ENCODE results near the gene AMH. TPM values are rescaled to one million over a fixed set of nuclear protein-coding genes. Genes with fewer than 3 reads are reported as not detected.

AMH gene
- total and polyA plus RNA-seq, 2 donors (not counting 1 experiment from before 2014, with no cell fraction given) = 0.03 to 0.33 TPM

DNA sequence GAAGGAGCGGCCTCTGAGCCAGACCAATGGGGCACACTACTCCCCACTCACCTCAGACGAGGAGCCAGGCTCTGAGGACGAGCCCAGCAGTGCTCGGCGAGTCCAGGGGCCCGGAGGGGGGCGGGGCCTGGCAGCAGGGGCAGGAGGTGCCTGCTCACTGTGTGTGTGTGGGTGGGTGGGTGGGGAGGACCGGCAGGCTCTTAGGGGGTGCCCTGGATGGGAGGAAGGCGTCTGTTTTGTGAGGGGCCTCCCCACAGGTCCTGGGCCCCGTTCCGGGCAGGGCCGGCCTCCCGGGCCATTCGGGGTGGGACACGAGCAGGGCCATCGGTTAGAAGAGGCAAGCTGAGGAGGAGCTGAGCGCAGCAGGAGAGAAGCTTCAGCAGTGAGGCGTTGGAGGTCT, 25.7 kb upstream of the AMH start:
- TF ChIP-seq EZH2 (IDR thresholded peaks at IDR 0.05; ENCODE audit: low read length, missing control alignments) = no peak
- TF ChIP-seq, protein P1, sequence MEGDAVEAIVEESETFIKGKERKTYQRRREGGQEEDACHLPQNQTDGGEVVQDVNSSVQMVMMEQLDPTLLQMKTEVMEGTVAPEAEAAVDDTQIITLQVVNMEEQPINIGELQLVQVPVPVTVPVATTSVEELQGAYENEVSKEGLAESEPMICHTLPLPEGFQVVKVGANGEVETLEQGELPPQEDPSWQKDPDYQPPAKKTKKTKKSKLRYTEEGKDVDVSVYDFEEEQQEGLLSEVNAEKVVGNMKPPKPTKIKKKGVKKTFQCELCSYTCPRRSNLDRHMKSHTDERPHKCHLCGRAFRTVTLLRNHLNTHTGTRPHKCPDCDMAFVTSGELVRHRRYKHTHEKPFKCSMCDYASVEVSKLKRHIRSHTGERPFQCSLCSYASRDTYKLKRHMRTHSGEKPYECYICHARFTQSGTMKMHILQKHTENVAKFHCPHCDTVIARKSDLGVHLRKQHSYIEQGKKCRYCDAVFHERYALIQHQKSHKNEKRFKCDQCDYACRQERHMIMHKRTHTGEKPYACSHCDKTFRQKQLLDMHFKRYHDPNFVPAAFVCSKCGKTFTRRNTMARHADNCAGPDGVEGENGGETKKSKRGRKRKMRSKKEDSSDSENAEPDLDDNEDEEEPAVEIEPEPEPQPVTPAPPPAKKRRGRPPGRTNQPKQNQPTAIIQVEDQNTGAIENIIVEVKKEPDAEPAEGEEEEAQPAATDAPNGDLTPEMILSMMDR (conservative IDR thresholded peaks at IDR 0.05 in 1 of 2, IDR thresholded peaks at IDR 0.05 in 1 of 2; ENCODE audit: low read depth in 1 of 2, low read length in 2 of 2) = no peak
- no peak overlapping the region for H3K9ac ChIP-seq (ENCODE audit: insufficient read depth, low read length)
- H3K79me2 ChIP-seq (ENCODE audit: control insufficient read depth, insufficient read depth, low read length) = peaks cover 4% of the 10 kb centered on the region
- H3K4me3 ChIP-seq (replicated peaks in 1 of 4; ENCODE audit: control extremely low read depth in 1 of 4, insufficient read depth in 1 of 4, low read depth in 3 of 4, low read length in 4 of 4) = no peak overlapping the region
- no peaks in the 10 kb centered on the region for H3K27me3 ChIP-seq (ENCODE audit: control insufficient read depth, insufficient read depth, low read length)
- no peaks in the 10 kb centered on the region for H3K4me1 ChIP-seq (ENCODE audit: control insufficient read depth, extremely low read depth, insufficient read depth, low read length)
- peaks cover 37% of the 10 kb centered on the region for H3K36me3 ChIP-seq (ENCODE audit: control insufficient read depth, insufficient read depth, low read length)
- no peak overlapping the region for H3K4me2 ChIP-seq (ENCODE audit: extremely low read depth, insufficient read depth, low read length)
- no peaks in the 10 kb centered on the region for H4K20me1 ChIP-seq (ENCODE audit: control insufficient read depth, extremely low read depth, insufficient read depth, low read length)
- no peak for DNase-seq (ENCODE audit: low read depth in 2 of 2)
- H2AFZ ChIP-seq (ENCODE audit: low read length) = no peak overlapping the region
- H3K9me3 ChIP-seq (ENCODE audit: control insufficient read depth, insufficient read depth, low read depth, low read length) = no peaks in the 10 kb centered on the region
- H3K27ac ChIP-seq (ENCODE audit: insufficient read depth, low read length) = no peak overlapping the region

DNA sequence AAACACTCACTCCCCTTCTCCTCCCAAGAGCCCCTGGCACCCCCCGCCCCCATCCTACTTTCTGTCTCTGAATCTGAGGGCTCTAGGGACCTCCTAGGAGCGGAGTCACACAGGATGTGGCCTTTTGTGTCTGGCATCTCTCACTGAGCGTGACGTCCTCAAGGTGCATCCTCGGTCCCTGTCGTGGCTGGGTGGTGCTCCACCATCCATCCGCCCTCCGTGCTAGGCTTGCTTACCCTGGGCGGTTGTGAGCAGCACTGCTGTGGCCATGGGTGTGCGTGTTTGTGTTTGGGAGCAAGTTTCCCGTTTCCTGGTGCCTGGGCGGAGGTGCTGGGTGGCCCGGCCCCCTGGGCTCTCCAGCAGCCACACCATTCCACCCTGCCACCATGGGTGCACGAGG, 25.2 kb upstream of the AMH start:
- Histone ChIP-seq H4K20me1 (ENCODE audit: control insufficient read depth, extremely low read depth, insufficient read depth, low read length) (no peaks in the 10 kb centered on the region), H3K4me3 (replicated peaks in 1 of 4; ENCODE audit: control extremely low read depth in 1 of 4, insufficient read depth in 1 of 4, low read depth in 3 of 4, low read length in 4 of 4) (no peak overlapping the region), H3K27ac (ENCODE audit: insufficient read depth, low read length) (no peak overlapping the region), H3K27me3 (ENCODE audit: control insufficient read depth, insufficient read depth, low read length) (no peaks in the 10 kb centered on the region), H3K4me1 (ENCODE audit: control insufficient read depth, extremely low read depth, insufficient read depth, low read length) (no peaks in the 10 kb centered on the region), H3K79me2 (ENCODE audit: control insufficient read depth, insufficient read depth, low read length) (peaks cover 4% of the 10 kb centered on the region), H2AFZ (ENCODE audit: low read length) (no peak overlapping the region), H3K9me3 (ENCODE audit: control insufficient read depth, insufficient read depth, low read depth, low read length) (no peaks in the 10 kb centered on the region), H3K9ac (ENCODE audit: insufficient read depth, low read length) (no peak overlapping the region), H3K4me2 (ENCODE audit: extremely low read depth, insufficient read depth, low read length) (no peak overlapping the region), H3K36me3 (ENCODE audit: control insufficient read depth, insufficient read depth, low read length) (peaks cover 43% of the 10 kb centered on the region)
- TF ChIP-seq, protein P1 (conservative IDR thresholded peaks at IDR 0.05 in 1 of 2, IDR thresholded peaks at IDR 0.05 in 1 of 2; ENCODE audit: low read depth in 1 of 2, low read length in 2 of 2) = no peak
- TF ChIP-seq EZH2 (IDR thresholded peaks at IDR 0.05; ENCODE audit: low read length, missing control alignments) = no peak
- no peak for DNase-seq (ENCODE audit: low read depth in 2 of 2)

DNA sequence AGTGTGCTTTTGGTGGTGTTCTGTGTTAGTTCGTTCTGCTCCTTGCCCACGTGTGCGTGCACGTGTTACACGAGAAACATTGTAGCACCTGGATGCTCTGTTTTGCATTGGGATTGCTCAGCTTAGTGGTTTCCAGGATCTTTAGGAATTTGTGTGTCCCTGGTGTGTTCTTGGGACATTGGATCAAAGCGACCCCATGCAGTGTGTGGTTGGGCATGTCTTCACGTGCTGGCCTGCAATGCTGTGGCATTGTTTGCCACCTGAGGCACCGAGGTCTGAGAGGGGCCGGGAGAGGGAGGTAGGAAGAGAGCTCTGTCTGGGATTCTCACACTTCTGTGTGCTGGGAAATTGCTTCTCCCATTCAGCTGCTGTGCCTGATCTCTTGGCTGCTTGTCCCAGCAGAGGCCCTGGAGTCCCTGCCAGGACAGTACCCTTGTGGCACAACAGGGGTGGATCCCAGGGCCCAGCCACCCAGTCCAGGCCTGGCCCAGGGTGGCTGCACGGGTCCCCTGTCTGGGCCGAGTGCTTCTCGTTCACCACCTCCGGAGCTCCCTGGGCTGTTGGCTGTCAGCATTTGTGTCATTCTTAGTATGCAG, 24.3 kb upstream of the AMH start:
- Histone ChIP-seq H3K27ac (ENCODE audit: insufficient read depth, low read length) (no peak overlapping the region), H3K36me3 (ENCODE audit: control insufficient read depth, insufficient read depth, low read length) (peaks cover 47% of the 10 kb centered on the region), H3K27me3 (ENCODE audit: control insufficient read depth, insufficient read depth, low read length) (no peaks in the 10 kb centered on the region), H3K4me3 (replicated peaks in 1 of 4; ENCODE audit: control extremely low read depth in 1 of 4, insufficient read depth in 1 of 4, low read depth in 3 of 4, low read length in 4 of 4) (no peak overlapping the region), H4K20me1 (ENCODE audit: control insufficient read depth, extremely low read depth, insufficient read depth, low read length) (no peaks in the 10 kb centered on the region), H3K9me3 (ENCODE audit: control insufficient read depth, insufficient read depth, low read depth, low read length) (no peaks in the 10 kb centered on the region), H3K4me1 (ENCODE audit: control insufficient read depth, extremely low read depth, insufficient read depth, low read length) (no peaks in the 10 kb centered on the region), H3K4me2 (ENCODE audit: extremely low read depth, insufficient read depth, low read length) (no peak overlapping the region), H2AFZ (ENCODE audit: low read length) (no peak overlapping the region), H3K79me2 (ENCODE audit: control insufficient read depth, insufficient read depth, low read length) (peaks cover 3% of the 10 kb centered on the region), H3K9ac (ENCODE audit: insufficient read depth, low read length) (no peak overlapping the region)
- TF ChIP-seq EZH2 (IDR thresholded peaks at IDR 0.05; ENCODE audit: low read length, missing control alignments) = no peak
- TF ChIP-seq, protein P1 (conservative IDR thresholded peaks at IDR 0.05 in 1 of 2, IDR thresholded peaks at IDR 0.05 in 1 of 2; ENCODE audit: low read depth in 1 of 2, low read length in 2 of 2) = no peak
- no peak for DNase-seq (ENCODE audit: low read depth in 2 of 2)

Measured in fibroblast of lung (primary cell).